D341Med (cell line): ENCODE data around the gene MYL11.

Source experiments
- DNase-seq: peaks from one replicate; pipeline ENCODE4 v3.0.0; 2012; ENCODE audit warnings: low spot score

The MYL11 gene

GRCh38 chr16:30371248-30371816 lies 3.3 kb upstream of the MYL11 start:
- DNase-seq = no peak

DNA sequence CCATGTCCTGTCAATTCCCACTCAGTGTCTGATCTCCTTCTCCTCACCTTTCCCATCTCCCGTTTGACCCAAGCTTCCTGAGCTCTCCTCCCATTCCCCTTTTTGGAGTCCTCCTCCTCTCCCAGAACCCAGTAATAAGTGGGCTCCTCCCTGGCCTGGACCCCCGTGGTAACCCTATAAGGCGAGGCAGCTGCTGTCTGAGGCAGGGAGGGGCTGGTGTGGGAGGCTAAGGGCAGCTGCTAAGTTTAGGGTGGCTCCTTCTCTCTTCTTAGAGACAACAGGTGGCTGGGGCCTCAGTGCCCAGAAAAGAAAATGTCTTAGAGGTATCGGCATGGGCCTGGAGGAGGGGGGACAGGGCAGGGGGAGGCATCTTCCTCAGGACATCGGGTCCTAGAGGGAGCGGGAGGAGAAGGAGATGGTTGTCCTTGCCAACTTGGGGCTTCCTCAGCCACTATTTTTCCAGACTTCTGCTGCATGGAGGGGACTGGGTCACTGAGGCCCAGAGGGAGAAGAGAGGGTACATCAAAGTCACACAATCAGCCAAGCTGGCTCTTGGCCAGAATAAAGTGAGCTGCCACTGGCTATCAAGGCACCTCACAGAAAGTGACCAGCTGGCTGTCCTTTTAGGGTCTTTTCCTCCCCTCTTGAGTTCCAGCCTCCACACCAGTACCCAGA lies 2.4 kb upstream of the MYL11 start:
- no peak for DNase-seq

- no peak for DNase-seq
Observed at GRCh38 chr16:30372725-30373124, 1.9 kb upstream of the MYL11 start.

- DNase-seq = no peak
Observed at GRCh38 chr16:30375864-30376263, 1.3 kb downstream of the MYL11 start.

DNA sequence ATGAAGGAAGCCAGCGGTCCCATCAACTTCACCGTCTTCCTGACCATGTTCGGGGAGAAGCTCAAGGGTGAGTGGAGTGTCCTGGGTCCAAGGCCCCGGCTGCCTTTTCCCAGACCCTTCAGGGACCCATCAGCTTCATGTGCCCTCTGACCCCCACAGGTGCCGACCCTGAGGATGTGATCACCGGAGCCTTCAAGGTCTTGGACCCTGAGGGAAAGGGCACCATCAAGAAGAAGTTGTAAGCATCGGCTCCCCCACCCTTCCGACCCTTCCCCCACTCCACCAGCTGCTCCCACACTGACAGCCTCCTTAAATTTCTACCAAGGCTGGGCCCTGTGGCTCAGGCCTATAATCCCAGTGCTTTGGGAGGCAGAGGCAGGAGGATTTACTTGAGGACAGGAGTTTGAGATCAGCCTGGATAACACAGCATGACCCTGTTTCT lies 1.9 kb downstream of the MYL11 start:
- DNase-seq = no peak

- DNase-seq = no peak
Observed at GRCh38 chr16:30377050-30377811, 2.6 kb downstream of the MYL11 start.

GRCh38 chr16:30377812-30378235 lies 3.2 kb downstream of the MYL11 start:
- DNase-seq = peak; percentile 82

GRCh38 chr16:30378236-30379157 lies 3.9 kb downstream of the MYL11 start:
- peak; percentile 98 for DNase-seq

GRCh38 chr16:30379158-30379783 lies 4.7 kb downstream of the MYL11 start:
- no peak for DNase-seq

- no peak for DNase-seq
Observed at GRCh38 chr16:30380072-30380802, 5.6 kb downstream of the MYL11 start.

GRCh38 chr16:30380803-30381208 lies 6.2 kb downstream of the MYL11 start:
- DNase-seq = no peak

GRCh38 chr16:30381291-30382041 lies 6.9 kb downstream of the MYL11 start:
- no peak for DNase-seq

GRCh38 chr16:30382111-30382881 lies 7.7 kb downstream of the MYL11 start, which contains the start of gene SEPTIN1:
Gene SEPTIN1, minus strand, starts transcription at chr16:30382561. Its CDS starts 19 bp downstream, at chr16:30382542.
- no peak for DNase-seq

DNA sequence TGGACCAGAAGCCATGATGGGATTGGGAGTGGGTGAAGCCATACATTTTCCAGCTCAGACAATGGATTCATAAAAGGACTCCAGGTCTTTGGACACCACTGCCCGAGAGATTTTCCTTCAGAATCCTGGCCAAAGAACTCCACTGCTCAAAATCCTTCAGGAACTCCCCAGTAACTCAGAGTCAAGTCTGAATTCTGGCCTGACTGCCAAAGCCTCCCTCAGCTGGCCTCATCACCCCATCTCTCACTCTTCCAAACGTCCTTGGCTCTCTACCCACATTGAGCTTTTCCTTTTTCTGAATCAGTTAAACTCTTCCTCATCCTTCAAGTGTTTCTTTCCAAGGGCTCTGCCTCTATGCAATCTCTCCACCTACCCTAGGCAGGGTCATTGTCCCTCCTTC lies 8.9 kb downstream of the MYL11 start:
- DNase-seq = no peak

DNA sequence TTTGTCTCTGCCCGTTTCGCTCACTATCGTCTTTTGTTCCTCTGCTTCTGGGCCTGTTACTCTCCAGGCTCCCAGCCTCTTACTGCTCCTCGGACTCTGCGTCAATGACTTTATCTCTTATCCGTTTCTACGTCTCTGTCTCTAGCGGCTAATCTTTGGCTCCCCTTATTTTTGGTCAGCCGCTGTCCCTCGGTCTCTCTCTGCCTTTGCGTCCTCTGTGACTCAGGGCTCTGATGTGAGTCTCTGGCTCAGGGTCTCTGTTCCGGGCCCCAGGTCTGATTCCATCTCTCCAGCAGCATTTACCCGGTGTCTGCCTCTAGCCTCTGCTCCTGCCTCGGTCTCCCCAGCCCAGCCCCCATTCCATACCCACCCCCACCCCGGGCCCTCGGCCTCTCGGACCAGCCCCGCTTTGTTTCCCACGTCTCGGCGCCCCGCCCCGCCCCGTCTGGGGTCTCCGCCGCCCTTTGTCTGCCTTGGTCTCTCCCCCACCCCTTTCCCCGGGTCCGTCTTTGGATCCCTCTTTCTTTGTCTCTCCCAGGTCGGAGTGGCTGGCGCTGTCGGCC lies 20.1 kb downstream of the MYL11 start:
- DNase-seq = no peak

DNA sequence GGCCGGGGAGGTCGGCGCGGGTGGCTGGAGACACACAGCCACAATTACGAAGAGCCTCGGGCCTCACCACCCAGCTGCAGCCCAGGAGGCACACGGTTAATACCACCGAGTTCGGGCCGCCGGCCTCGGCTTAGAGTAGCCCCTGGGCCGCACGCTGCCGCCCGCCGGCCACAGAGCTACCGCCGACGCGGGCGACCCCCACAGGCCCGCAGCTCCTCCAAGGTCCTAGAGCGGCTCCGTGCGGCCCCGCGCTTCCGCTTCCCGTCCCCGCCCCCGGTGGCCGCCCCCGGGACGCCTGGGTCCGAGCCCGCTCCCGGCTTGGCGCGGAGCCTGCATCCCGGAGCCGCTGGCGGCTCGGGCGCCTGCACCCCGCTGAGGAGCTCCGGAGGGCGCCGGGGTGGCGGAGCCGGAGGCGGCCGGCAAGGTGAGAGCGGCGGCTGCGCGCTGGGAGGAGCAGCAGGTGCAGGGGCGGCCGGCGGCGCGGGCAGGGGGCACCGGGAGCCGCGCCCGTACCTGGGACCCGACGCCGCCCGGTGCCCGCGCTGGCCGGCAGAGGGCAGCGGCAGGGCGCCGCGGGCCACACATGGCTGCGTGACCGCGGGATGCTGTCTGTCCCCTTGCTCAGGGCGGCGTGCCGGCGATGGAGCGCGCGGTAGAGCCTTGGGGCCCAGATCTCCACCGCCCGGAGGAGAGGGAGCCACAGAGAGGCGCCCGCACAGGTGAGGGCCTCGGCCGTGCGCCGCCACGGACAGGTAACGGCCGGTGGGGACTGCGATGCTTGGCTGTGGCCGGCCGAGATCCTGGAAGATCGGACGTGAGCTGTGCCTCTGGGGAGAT lies 20.8 kb downstream of the MYL11 start, which contains the start of gene ZNF48:
ZNF48 (plus strand) TSS at position 266 of the 837 bp plus-strand sequence; CDS start at position 641, 375 bp downstream.
- DNase-seq = peak; percentile 93

GRCh38 chr16:30395992-30396585 lies 21.5 kb downstream of the MYL11 start:
- DNase-seq = no peak
